Liver (tissue), 9 donors: ENCODE results near the gene CDC42BPB. TPM values are rescaled to one million over a fixed set of nuclear protein-coding genes. Genes with fewer than 3 reads are reported as not detected.

Source experiments
- DNase-seq: peaks from one replicate; pipeline ENCODE4 v3.0.0-alpha.2; 2017; ENCODE audit warnings: low spot score
- H3K27ac ChIP-seq, 2 donors: one replicate each; pipeline ENCODE4 v1.7.0; 2013; ENCODE audit warnings: inconsistent platforms in 2 of 2, low read length in 2 of 2, control low read depth in 1 of 2, low read depth in 1 of 2, mild to moderate bottlenecking in 1 of 2
- H3K27me3 ChIP-seq, 4 donors: one replicate each; pipeline versions ENCODE4 v1.6.1 to v1.7.0; 2013; ENCODE audit warnings: low read length in 3 of 4, inconsistent platforms in 1 of 4, mild to moderate bottlenecking in 1 of 4, moderate library complexity in 1 of 4; ENCODE audit not compliant: control insufficient read depth in 4 of 4, insufficient read depth in 4 of 4
- H3K36me3 ChIP-seq, 4 donors: one replicate each; pipeline versions ENCODE4 v1.6.1 to v1.7.0; 2013; ENCODE audit warnings: low read length in 3 of 4, mild to moderate bottlenecking in 3 of 4, low read depth in 1 of 4, moderate library complexity in 1 of 4; ENCODE audit not compliant: control insufficient read depth in 4 of 4, insufficient read depth in 3 of 4
- H3K4me1 ChIP-seq, 4 donors: one replicate each; pipeline versions ENCODE4 v1.6.1 to v1.7.0; 2013; ENCODE audit warnings: low read length in 3 of 4, mild to moderate bottlenecking in 3 of 4, moderate library complexity in 1 of 4; ENCODE audit not compliant: control insufficient read depth in 4 of 4, insufficient read depth in 4 of 4
- H3K4me3 ChIP-seq, 3 donors: one replicate each; pipeline versions ENCODE4 v1.6.1 to v1.7.0; 2013; ENCODE audit warnings: low read length in 3 of 3, control low read depth in 1 of 3, low read depth in 1 of 3, mild to moderate bottlenecking in 1 of 3
- H3K9ac ChIP-seq, 2 donors: one replicate each; pipeline ENCODE4 v1.7.0; 2013; ENCODE audit warnings: low read length in 2 of 2, mild to moderate bottlenecking in 2 of 2, moderate library complexity in 2 of 2, control low read depth in 1 of 2, low read depth in 1 of 2
- H3K9me3 ChIP-seq, 4 donors: one replicate each; pipeline versions ENCODE4 v1.6.1 to v1.7.0; 2013; ENCODE audit warnings: low read length in 3 of 4; ENCODE audit not compliant: control insufficient read depth in 4 of 4
- EGR1 ChIP-seq, 2 donors: IDR thresholded peaks; 2 replicates each; pipeline ENCODE4 v1.6.1; 2016 to 2018; ENCODE audit warnings: antibody characterized with exemption in 2 of 2, low read depth in 2 of 2
- FOXA1 ChIP-seq: IDR thresholded peaks from 2 replicates; pipeline ENCODE4 v1.6.1; 2016; ENCODE audit warnings: antibody characterized with exemption
- FOXA2 ChIP-seq: IDR thresholded peaks from 2 replicates; pipeline ENCODE4 v1.6.1; 2016; ENCODE audit warnings: antibody characterized with exemption
- GABPA ChIP-seq, 2 donors: IDR thresholded peaks in 1 of 2; conservative IDR thresholded peaks in 1 of 2; 2 replicates each; pipeline ENCODE4 v1.6.1; 2016; ENCODE audit warnings: antibody characterized with exemption in 2 of 2, mild to moderate bottlenecking in 1 of 2, moderate library complexity in 1 of 2
- HNF4A ChIP-seq, 2 donors: conservative IDR thresholded peaks; 2 replicates each; pipeline ENCODE4 v1.6.1; 2016; ENCODE audit warnings: antibody characterized with exemption in 2 of 2, mild to moderate bottlenecking in 2 of 2
- HNF4G ChIP-seq: IDR thresholded peaks from 2 replicates; pipeline ENCODE4 v1.6.1; 2016; ENCODE audit warnings: antibody characterized with exemption
- JUND ChIP-seq, 2 donors: IDR thresholded peaks; 2 replicates each; pipeline ENCODE4 v1.6.1; 2016; ENCODE audit warnings: antibody characterized with exemption in 2 of 2
- NR2F2 ChIP-seq: IDR thresholded peaks from 2 replicates; pipeline ENCODE4 v1.6.1; 2016; ENCODE audit warnings: antibody characterized with exemption
- RAD21 ChIP-seq, 2 donors: IDR thresholded peaks; 2 replicates each; pipeline ENCODE4 v1.6.1; 2016; ENCODE audit warnings: antibody characterized with exemption in 2 of 2, mild to moderate bottlenecking in 2 of 2
- RXRA ChIP-seq, 2 donors: IDR thresholded peaks; 2 replicates each; pipeline ENCODE4 v1.6.1; 2017 to 2018; ENCODE audit warnings: antibody characterized with exemption in 2 of 2, mild to moderate bottlenecking in 1 of 2
- SP1 ChIP-seq: IDR thresholded peaks from 2 replicates; pipeline ENCODE4 v1.6.1; 2018; ENCODE audit warnings: antibody characterized with exemption, mild to moderate bottlenecking
- TAF1 ChIP-seq: conservative IDR thresholded peaks from 2 replicates; pipeline ENCODE4 v1.6.1; 2016; ENCODE audit warnings: antibody characterized with exemption, mild to moderate bottlenecking
- YY1 ChIP-seq: IDR thresholded peaks from 2 replicates; pipeline ENCODE4 v1.6.1; 2016; ENCODE audit warnings: antibody characterized with exemption, mild to moderate bottlenecking
- WGBS: extraction: QIAGEN DNeasy Blood & Tissue Kit; methylation state at CpG from one replicate; pipeline ENCODE4 v1.1.7; 2013; 5-methylcytosine and 5-hydroxymethylcytosine counted together
- polyA plus RNA-seq, 2 donors: library from polyadenylated mRNA; stranded (reverse) in 1 of 2; unstranded in 1 of 2; fragments of 200-250 nt in 1 of 2; fragments of >200 nt in 1 of 2; fragmentation: Nextera tagmentation in 1 of 2; extraction: Ambion mirVana in 1 of 2; gene quantifications; one replicate each; pipeline versions ENCODE4 v1.2.1 to v1.2.3, GENCODE V29; 2013 to 2015
- total RNA-seq, 2 donors: library from RNA; depleted of rRNA; stranded (reverse); fragments of >200 nt; gene quantifications; one replicate each; pipeline ENCODE4 v1.2.3, GENCODE V29; 2014
- TF ChIP-seq, protein P1 (sequence below): IDR thresholded peaks from 2 replicates; pipeline ENCODE4 v1.6.1; 2016; ENCODE audit warnings: antibody characterized with exemption
- TF ChIP-seq, protein P2 (sequence below): IDR thresholded peaks from 2 replicates; pipeline ENCODE4 v1.6.1; 2016; ENCODE audit warnings: antibody characterized with exemption
- TF ChIP-seq, protein P3 (sequence below): IDR thresholded peaks from 2 replicates; pipeline ENCODE4 v1.6.1; 2016; ENCODE audit warnings: antibody characterized with exemption, mild to moderate bottlenecking
- TF ChIP-seq, protein P4 (sequence below): IDR thresholded peaks from 2 replicates; pipeline ENCODE4 v1.6.1; 2016; ENCODE audit warnings: antibody characterized with exemption
- TF ChIP-seq, protein P5 (sequence below): fragments of 150-350 bp; IDR thresholded peaks from 2 replicates; pipeline ENCODE4 v1.5.1; 2017; ENCODE audit warnings: improper control_type of control experiment, low read depth, low read length; ENCODE audit not compliant: missing input control
- donor health status: healthy.
- donor health status: healthy.
- donor health status: healthy.
- donor health status: healthy.
- donor health status: healthy.

CDC42BPB gene
- total and polyA plus RNA-seq, 4 donors = 4.1 to 78.7 (median 29.7) TPM

DNA sequence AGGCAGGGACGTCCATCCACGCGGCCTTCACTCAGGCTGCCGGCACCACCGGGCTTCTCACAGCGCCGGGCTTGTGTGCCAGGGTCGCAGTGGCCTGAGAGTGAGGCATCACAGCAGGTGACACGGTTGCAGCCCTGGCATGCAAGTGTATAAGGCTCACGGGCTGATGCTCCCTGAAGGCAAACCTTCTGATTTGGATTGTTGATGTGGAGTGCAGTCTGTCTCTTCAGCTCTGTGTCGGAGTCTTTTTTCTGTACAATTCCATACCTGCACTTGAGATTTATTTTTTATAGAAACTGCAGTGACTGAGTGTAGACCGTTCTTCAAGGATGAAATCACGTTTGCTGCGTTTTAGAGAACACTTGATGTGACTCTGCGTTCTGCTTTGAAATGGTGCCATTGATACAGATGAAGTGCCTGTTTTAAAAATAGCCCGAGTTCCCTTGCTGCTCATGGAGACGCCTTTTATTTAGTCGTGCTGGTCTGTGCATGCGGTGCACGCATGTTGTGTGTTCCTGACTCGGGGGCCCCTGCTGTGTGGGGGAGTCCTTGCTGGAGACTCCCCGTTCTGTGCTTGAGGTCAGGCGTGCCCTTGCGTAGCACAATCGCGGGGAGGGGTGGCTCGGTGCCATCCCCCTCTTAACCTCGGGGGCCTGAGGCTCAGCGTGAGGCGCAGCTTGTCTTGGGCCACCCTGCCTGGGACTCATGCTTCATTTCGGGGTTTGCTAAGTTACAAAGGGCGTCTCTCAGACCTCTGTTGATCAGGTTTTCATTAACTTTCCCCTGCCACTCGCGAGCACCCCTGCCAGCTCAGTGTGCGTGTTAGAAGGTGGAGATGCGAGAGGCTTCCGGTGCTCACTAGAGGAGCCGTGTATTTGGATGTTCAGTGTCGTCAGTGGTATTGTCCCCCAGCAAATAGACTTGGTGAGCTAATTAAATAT lies 156.4 kb downstream of the CDC42BPB start:
- no peak overlapping the region for H3K9ac ChIP-seq
- no peaks in the 10 kb centered on the region for H3K4me1 ChIP-seq
- WGBS = 91% methylated on average over 39 of the region's 39 CpGs
- TF ChIP-seq RXRA (IDR thresholded peaks at IDR 0.05) (no peak), FOXA1 (no peak), TAF1 (no peak), YY1 (no peak), NR2F2 (no peak), GABPA (IDR thresholded peaks at IDR 0.05 in 1 of 2, conservative IDR thresholded peaks at IDR 0.05 in 1 of 2) (no peak), HNF4A (conservative IDR thresholded peaks at IDR 0.05) (no peak), RAD21 (IDR thresholded peaks at IDR 0.05) (no peak), HNF4G (no peak), SP1 (no peak), FOXA2 (no peak), JUND (IDR thresholded peaks at IDR 0.05) (no peak), EGR1 (IDR thresholded peaks at IDR 0.05; ENCODE audit: low read depth in 2 of 2) (no peak)
- TF ChIP-seq, protein P1, sequence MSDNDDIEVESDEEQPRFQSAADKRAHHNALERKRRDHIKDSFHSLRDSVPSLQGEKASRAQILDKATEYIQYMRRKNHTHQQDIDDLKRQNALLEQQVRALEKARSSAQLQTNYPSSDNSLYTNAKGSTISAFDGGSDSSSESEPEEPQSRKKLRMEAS = no peak
- TF ChIP-seq, protein P2, sequence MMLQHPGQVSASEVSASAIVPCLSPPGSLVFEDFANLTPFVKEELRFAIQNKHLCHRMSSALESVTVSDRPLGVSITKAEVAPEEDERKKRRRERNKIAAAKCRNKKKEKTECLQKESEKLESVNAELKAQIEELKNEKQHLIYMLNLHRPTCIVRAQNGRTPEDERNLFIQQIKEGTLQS = no peak
- TF ChIP-seq, protein P3, sequence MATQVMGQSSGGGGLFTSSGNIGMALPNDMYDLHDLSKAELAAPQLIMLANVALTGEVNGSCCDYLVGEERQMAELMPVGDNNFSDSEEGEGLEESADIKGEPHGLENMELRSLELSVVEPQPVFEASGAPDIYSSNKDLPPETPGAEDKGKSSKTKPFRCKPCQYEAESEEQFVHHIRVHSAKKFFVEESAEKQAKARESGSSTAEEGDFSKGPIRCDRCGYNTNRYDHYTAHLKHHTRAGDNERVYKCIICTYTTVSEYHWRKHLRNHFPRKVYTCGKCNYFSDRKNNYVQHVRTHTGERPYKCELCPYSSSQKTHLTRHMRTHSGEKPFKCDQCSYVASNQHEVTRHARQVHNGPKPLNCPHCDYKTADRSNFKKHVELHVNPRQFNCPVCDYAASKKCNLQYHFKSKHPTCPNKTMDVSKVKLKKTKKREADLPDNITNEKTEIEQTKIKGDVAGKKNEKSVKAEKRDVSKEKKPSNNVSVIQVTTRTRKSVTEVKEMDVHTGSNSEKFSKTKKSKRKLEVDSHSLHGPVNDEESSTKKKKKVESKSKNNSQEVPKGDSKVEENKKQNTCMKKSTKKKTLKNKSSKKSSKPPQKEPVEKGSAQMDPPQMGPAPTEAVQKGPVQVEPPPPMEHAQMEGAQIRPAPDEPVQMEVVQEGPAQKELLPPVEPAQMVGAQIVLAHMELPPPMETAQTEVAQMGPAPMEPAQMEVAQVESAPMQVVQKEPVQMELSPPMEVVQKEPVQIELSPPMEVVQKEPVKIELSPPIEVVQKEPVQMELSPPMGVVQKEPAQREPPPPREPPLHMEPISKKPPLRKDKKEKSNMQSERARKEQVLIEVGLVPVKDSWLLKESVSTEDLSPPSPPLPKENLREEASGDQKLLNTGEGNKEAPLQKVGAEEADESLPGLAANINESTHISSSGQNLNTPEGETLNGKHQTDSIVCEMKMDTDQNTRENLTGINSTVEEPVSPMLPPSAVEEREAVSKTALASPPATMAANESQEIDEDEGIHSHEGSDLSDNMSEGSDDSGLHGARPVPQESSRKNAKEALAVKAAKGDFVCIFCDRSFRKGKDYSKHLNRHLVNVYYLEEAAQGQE = no peak
- TF ChIP-seq, protein P4, sequence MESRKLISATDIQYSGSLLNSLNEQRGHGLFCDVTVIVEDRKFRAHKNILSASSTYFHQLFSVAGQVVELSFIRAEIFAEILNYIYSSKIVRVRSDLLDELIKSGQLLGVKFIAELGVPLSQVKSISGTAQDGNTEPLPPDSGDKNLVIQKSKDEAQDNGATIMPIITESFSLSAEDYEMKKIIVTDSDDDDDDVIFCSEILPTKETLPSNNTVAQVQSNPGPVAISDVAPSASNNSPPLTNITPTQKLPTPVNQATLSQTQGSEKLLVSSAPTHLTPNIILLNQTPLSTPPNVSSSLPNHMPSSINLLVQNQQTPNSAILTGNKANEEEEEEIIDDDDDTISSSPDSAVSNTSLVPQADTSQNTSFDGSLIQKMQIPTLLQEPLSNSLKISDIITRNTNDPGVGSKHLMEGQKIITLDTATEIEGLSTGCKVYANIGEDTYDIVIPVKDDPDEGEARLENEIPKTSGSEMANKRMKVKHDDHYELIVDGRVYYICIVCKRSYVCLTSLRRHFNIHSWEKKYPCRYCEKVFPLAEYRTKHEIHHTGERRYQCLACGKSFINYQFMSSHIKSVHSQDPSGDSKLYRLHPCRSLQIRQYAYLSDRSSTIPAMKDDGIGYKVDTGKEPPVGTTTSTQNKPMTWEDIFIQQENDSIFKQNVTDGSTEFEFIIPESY = no peak
- TF ChIP-seq, protein P5, sequence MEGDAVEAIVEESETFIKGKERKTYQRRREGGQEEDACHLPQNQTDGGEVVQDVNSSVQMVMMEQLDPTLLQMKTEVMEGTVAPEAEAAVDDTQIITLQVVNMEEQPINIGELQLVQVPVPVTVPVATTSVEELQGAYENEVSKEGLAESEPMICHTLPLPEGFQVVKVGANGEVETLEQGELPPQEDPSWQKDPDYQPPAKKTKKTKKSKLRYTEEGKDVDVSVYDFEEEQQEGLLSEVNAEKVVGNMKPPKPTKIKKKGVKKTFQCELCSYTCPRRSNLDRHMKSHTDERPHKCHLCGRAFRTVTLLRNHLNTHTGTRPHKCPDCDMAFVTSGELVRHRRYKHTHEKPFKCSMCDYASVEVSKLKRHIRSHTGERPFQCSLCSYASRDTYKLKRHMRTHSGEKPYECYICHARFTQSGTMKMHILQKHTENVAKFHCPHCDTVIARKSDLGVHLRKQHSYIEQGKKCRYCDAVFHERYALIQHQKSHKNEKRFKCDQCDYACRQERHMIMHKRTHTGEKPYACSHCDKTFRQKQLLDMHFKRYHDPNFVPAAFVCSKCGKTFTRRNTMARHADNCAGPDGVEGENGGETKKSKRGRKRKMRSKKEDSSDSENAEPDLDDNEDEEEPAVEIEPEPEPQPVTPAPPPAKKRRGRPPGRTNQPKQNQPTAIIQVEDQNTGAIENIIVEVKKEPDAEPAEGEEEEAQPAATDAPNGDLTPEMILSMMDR = no peak
- peaks cover 0 to 29% (median 8%) of the 10 kb centered on the region in 4 donors for H3K36me3 ChIP-seq
- H3K4me3 ChIP-seq = no peak overlapping the region
- no peak overlapping the region for H3K27ac ChIP-seq
- no peak for DNase-seq
- H3K27me3 ChIP-seq = no peaks in the 10 kb centered on the region
- no peaks in the 10 kb centered on the region for H3K9me3 ChIP-seq
